K562 (cell line): ENCODE data around the gene ANKRD44. TPM values are rescaled to one million over a fixed set of nuclear protein-coding genes. Genes with fewer than 3 reads are reported as not detected.

Experiments
- ATAC-seq: fragments of 200-7000 bp; cut with Tn5 transposase; 3 replicates; pipeline ENCODE4 v1.9.1; 2020; ENCODE audit warnings: moderate library complexity
- BruUV-seq: library from RNA; stranded (reverse); fragments of 400-500 nt; replicated peaks from 2 replicates; lab custom pipeline; 2021; lab: Mats Ljungman, UMichigan
- CTCF ChIA-PET: fragments of 300-600 bp; formaldehyde crosslinking; extraction: SDS; loops from one replicate; lab custom pipeline; 2021; ENCODE audit warnings: low intra/inter-chr PET ratio; lab: Yijun Ruan, JAX
- POLR2A ChIA-PET: fragments of 300-600, 350-650 bp; sonication (Branson Sonifier 250); formaldehyde crosslinking; extraction: SDS; loops from one replicate; lab custom pipeline; 2021; ENCODE audit warnings: antibody characterized with exemption, inconsistent platforms; lab: Yijun Ruan, JAX
- DNase-seq, 4 experiments: peaks; one replicate each; pipeline versions ENCODE4 v3.0.0 to v3.0.0-alpha.2; 2011 to 2018; ENCODE audit warnings: low spot score in 3 of 4, mixed read lengths in 3 of 4; ENCODE audit errors: extremely low read depth in 1 of 4
- FAIRE-seq: peaks from 2 replicates; lab custom pipeline; 2011; peaks lifted over from hg19 to GRCh38; lab: Jason Lieb, UNC
- H2AFZ ChIP-seq: 2 replicates; pipeline ENCODE4 v1.6.0; 2011; ENCODE audit warnings: low read depth, low read length, control low read depth, inconsistent platforms
- H3K27ac ChIP-seq: fragments of 200-600 bp; 3 replicates; pipeline ENCODE4 v1.8.0; 2011; ENCODE audit warnings: low read depth, mild to moderate bottlenecking, control low read depth, inconsistent platforms, low read length, moderate library complexity, mixed read lengths; ENCODE audit errors: extremely low read depth
- H3K27me3 ChIP-seq, 2 experiments: fragments of 300-600 bp in 1 of 2; 2 replicates in 1 of 2; 3 replicates in 1 of 2; pipeline versions ENCODE4 v1.6.0 to v1.8.0; 2011; ENCODE audit warnings: inconsistent platforms in 2 of 2, low read length in 2 of 2, mild to moderate bottlenecking in 1 of 2, mixed read lengths in 1 of 2, moderate library complexity in 1 of 2; ENCODE audit not compliant: control insufficient read depth in 2 of 2, insufficient read depth in 2 of 2
- H3K36me3 ChIP-seq: fragments of 300-600 bp; 3 replicates; pipeline ENCODE4 v1.8.0; 2011; ENCODE audit warnings: mild to moderate bottlenecking, low read length, inconsistent platforms; ENCODE audit not compliant: control insufficient read depth, insufficient read depth
- H3K4me1 ChIP-seq, 2 experiments: fragments of 200-600 bp in 1 of 2; replicated peaks in 1 of 2; 2 replicates in 1 of 2; 3 replicates in 1 of 2; pipeline versions ENCODE4 v1.5.1 to v1.8.0; 2011; ENCODE audit warnings: inconsistent platforms in 2 of 2, low read length in 2 of 2, mild to moderate bottlenecking in 1 of 2, mixed read lengths in 1 of 2, moderate library complexity in 1 of 2; ENCODE audit not compliant: control insufficient read depth in 2 of 2, insufficient read depth in 2 of 2
- H3K4me2 ChIP-seq: 2 replicates; pipeline ENCODE4 v1.6.1; 2011; ENCODE audit warnings: low read length, control low read depth, inconsistent platforms, mixed read lengths; ENCODE audit not compliant: insufficient read depth
- H3K4me3 ChIP-seq: fragments of 200-600 bp; sonication (generic), shearing (Covaris generic); 2 replicates; pipeline ENCODE4 v1.5.1; 2016; ENCODE audit warnings: control low read depth, inconsistent platforms
- H3K79me2 ChIP-seq: fragments of 200-600 bp; 3 replicates; pipeline ENCODE4 v1.8.0; 2011; ENCODE audit warnings: low read length, inconsistent platforms; ENCODE audit not compliant: control insufficient read depth, insufficient read depth
- H3K9ac ChIP-seq, 2 experiments: 2 replicates each; pipeline versions ENCODE4 v1.6.0 to v1.6.1; 2011; ENCODE audit warnings: low read depth in 2 of 2, low read length in 2 of 2, control low read depth in 1 of 2, inconsistent platforms in 1 of 2, mild to moderate bottlenecking in 1 of 2, mixed read lengths in 1 of 2; ENCODE audit not compliant: insufficient read depth in 1 of 2
- H3K9me1 ChIP-seq: one replicate; pipeline ENCODE4 v1.6.0; 2011; ENCODE audit warnings: inconsistent platforms, mild to moderate bottlenecking, low read length, moderate library complexity; ENCODE audit not compliant: control insufficient read depth, insufficient read depth
- H3K9me3 ChIP-seq: replicated peaks from 2 replicates; pipeline ENCODE4 v1.5.1; 2011; ENCODE audit warnings: low read depth, low read length, inconsistent platforms; ENCODE audit not compliant: control insufficient read depth, insufficient read depth
- H4K20me1 ChIP-seq: replicated peaks from 2 replicates; pipeline ENCODE4 v1.6.1; 2011; ENCODE audit warnings: low read length, inconsistent platforms, mixed read lengths; ENCODE audit not compliant: control insufficient read depth, insufficient read depth
- ADNP ChIP-seq: fragments of 200-800 bp; sonication (Bioruptor generic); IDR thresholded peaks from 2 replicates; pipeline ENCODE4 v1.6.1; 2016; ENCODE audit warnings: missing genetic modification characterization, missing compliant biosample characterization
- BRD9 ChIP-seq: fragments of 450-650 bp; IDR thresholded peaks from 2 replicates; pipeline ENCODE4 v1.6.1; 2018; ENCODE audit warnings: low read depth; ENCODE audit not compliant: partially characterized antibody
- ETV5 ChIP-seq: sonication (generic); formaldehyde crosslinking; IDR thresholded peaks from 2 replicates; pipeline ENCODE4 v1.4.0; 2020; ENCODE audit warnings: low read depth, mild to moderate bottlenecking, missing genetic modification reagents
- GATAD2B ChIP-seq: fragments of 450-650 bp; IDR thresholded peaks from 2 replicates; pipeline ENCODE4 v1.6.1; 2017; ENCODE audit warnings: mild to moderate bottlenecking, borderline replicate concordance
- ILF3 ChIP-seq: fragments of 450-650 bp; IDR thresholded peaks from 2 replicates; pipeline ENCODE4 v1.6.1; 2018; ENCODE audit warnings: antibody characterized with exemption, mild to moderate bottlenecking, moderate library complexity, borderline replicate concordance
- NFATC3 ChIP-seq: fragments of 450-650 bp; IDR thresholded peaks from 2 replicates; pipeline ENCODE4 v1.6.1; 2017; ENCODE audit warnings: mild to moderate bottlenecking
- PML ChIP-seq: IDR thresholded peaks from 2 replicates; pipeline ENCODE4 v1.6.1; 2012; ENCODE audit warnings: low read length, inconsistent platforms
- RFX1 ChIP-seq: fragments of 450-650 bp; IDR thresholded peaks from 2 replicates; pipeline ENCODE4 v1.6.1; 2016; ENCODE audit warnings: mild to moderate bottlenecking, moderate library complexity
- SIN3A ChIP-seq, 2 experiments: fragments of 150-350 bp in 1 of 2; IDR thresholded peaks; 2 replicates each; pipeline ENCODE4 v1.6.1; 2011 to 2016; ENCODE audit warnings: borderline replicate concordance in 2 of 2, low read depth in 2 of 2, low read length in 2 of 2, mild to moderate bottlenecking in 2 of 2, moderate library complexity in 2 of 2; ENCODE audit not compliant: control insufficient read depth in 1 of 2
- ZFX ChIP-seq: sonication (generic); formaldehyde crosslinking; IDR thresholded peaks from 2 replicates; pipeline ENCODE4 v1.8.0; 2022; ENCODE audit warnings: mild to moderate bottlenecking, missing genetic modification reagents, moderate library complexity
- ZNF121 ChIP-seq: sonication (generic); formaldehyde crosslinking; conservative IDR thresholded peaks from 2 replicates; pipeline ENCODE4 v1.8.0; 2022; ENCODE audit warnings: missing genetic modification reagents
- ZNF3 ChIP-seq: fragments of 250-450 bp; sonication (Bioruptor Pico); IDR thresholded peaks from 2 replicates; pipeline ENCODE4 v1.5.0; 2021; ENCODE audit warnings: mild to moderate bottlenecking, moderate library complexity
- ZNF507 ChIP-seq: conservative IDR thresholded peaks from 2 replicates; pipeline ENCODE4 v1.6.1; 2017; ENCODE audit warnings: missing genetic modification characterization, missing compliant biosample characterization
- ZNF644 ChIP-seq: fragments of 200-800 bp; sonication (Bioruptor generic); IDR thresholded peaks from 2 replicates; pipeline ENCODE4 v1.6.1; 2016; ENCODE audit warnings: low read depth, missing genetic modification characterization, missing compliant biosample characterization
- WGBS: fragments of 100-300 bp; shearing (Covaris generic); methylation state at CpG from one replicate; pipeline ENCODE4 v1.1.6; 2016; ENCODE audit warnings: low coverage, mixed read lengths; ENCODE audit not compliant: insufficient coverage; ENCODE audit errors: missing lambda C conversion rate; 5-methylcytosine and 5-hydroxymethylcytosine counted together
- in situ Hi-C: fragments of 300-500 bp; cut with MboI; formaldehyde crosslinking; loops from 4 replicates; pipeline ENCODE4 v1.15.0; 2018; ENCODE audit warnings: inconsistent platforms, mixed read lengths
- intact Hi-C: fragments of 100-400 bp; cut with micrococcal nuclease; formaldehyde crosslinking; loops from 2 replicates; pipeline ENCODE4 v1.14.2; 2022
- polyA plus RNA-seq, 8 experiments: library from polyadenylated mRNA; depleted of rRNA in 4 of 8; stranded (reverse) in 5 of 8; unstranded in 3 of 8; fragments of >200 nt; fragmentation: Nextera tagmentation in 2 of 8; fragmentation: Illumina TruSeq in 1 of 8; extraction: Ambion mirVana in 2 of 8; extraction: Trizol in 1 of 8; gene quantifications; 2 replicates each; pipeline versions ENCODE4 v1.2.1 to v1.2.3, GENCODE V29; 2011 to 2014; ENCODE audit warnings: inconsistent platforms in 1 of 8, missing spikeins in 1 of 8
- total RNA-seq, 7 experiments: library from RNA; depleted of rRNA in 6 of 7; stranded (reverse); fragments of >200 nt in 6 of 7; fragmentation: Illumina TruSeq in 2 of 7; extraction: Trizol in 2 of 7; gene quantifications; 2 replicates each; pipeline versions ENCODE4 v1.2.1 to v1.2.3, GENCODE V29; 2011 to 2021; ENCODE audit warnings: low replicate concordance in 1 of 7
- TF ChIP-seq, protein P1 (sequence below): sonication (generic); formaldehyde crosslinking; IDR thresholded peaks from 2 replicates; pipeline ENCODE4 v1.8.1; 2022; ENCODE audit warnings: missing genetic modification reagents
- TF ChIP-seq, protein P2 (sequence below): fragments of 250-450 bp; sonication (Bioruptor Pico); IDR thresholded peaks from 2 replicates; pipeline ENCODE4 v1.8.0; 2021; ENCODE audit warnings: mild to moderate bottlenecking, moderate library complexity

The ANKRD44 gene
- total and polyA plus RNA-seq, 9 of the 15 experiments (the other 6 are each of a cell fraction or from before 2014, with no cell fraction given) = 0.03 to 0.64 (median 0.07) TPM; not detected in 3

DNA sequence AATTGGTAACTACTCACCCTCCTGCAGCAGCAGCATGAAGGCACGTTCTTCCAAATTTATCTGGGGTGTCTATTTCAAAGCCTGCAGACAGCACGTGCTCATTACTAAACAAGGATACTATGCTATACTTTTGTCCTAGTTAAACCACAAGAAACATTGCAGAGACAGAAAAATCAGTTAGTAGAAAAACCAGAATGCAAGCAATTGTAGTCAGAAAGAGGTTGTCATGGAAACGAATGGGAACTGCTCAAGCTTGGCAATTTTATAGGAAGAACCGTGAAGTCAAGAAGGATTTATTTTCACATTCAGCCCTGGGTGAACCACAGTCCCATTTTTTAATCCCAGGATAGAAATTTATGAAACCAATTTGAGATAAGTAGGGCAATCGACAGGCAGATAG, 221.9 kb downstream of the ANKRD44 start:
- 0% methylated on average over 5 of the region's 5 CpGs for WGBS
- Histone ChIP-seq H3K9ac (no peak overlapping the region), H3K36me3 (no peaks in the 10 kb centered on the region), H3K27ac (no peak overlapping the region), H3K9me3 (no peaks in the 10 kb centered on the region), H2AFZ (no peak overlapping the region), H3K9me1 (no peaks in the 10 kb centered on the region), H3K79me2 (no peaks in the 10 kb centered on the region)
- ATAC-seq (no peak), FAIRE-seq (no peak)
- BruUV-seq = no TSS peak
- in situ Hi-C loops = no loop called here
- TF ChIP-seq RFX1 (peak; percentile 57; the same call in 1 of the 2 replicates), ZNF3 (no peak)
- TF ChIP-seq, all 486 proteins: peak for 1
- H3K4me2 ChIP-seq = no peak overlapping the region
- intact Hi-C loops = no loop called here
- no peak overlapping the region for H3K4me3 ChIP-seq
- CTCF ChIA-PET = no interaction called here
- DNase-seq = no peak
- POLR2A ChIA-PET = no interaction called here
- peaks cover 0 to 5% of the 10 kb centered on the region in 2 experiments; a peak in 2 of 5 replicates for H3K27me3 ChIP-seq
- no peaks in the 10 kb centered on the region for H4K20me1 ChIP-seq
- H3K4me1 ChIP-seq = no peaks in the 10 kb centered on the region

DNA sequence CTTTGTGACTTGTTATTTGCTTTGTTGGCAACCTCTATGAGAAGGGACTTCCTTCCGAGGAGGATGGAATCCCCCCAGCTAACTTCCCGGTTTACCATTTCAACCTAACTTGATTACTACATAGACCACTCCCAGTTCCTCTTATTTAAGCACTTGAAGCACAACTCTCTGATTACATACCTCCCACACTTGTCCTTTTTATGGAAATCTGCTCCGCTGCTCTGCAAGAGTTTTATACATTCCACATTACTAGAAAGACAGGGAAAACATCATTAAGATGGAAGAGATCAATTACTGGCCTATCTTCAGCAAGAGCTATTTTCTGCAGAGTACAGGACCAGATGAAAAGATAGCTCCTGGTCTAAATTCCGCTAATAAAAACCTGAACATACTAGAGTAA, 224.1 kb downstream of the ANKRD44 start:
- Histone ChIP-seq H3K9ac (no peak overlapping the region), H4K20me1 (no peaks in the 10 kb centered on the region), H3K79me2 (no peaks in the 10 kb centered on the region), H3K36me3 (no peaks in the 10 kb centered on the region), H3K4me3 (no peak overlapping the region), H2AFZ (no peak overlapping the region), H3K27ac (no peak overlapping the region), H3K9me1 (no peaks in the 10 kb centered on the region), H3K4me1 (no peaks in the 10 kb centered on the region), H3K4me2 (no peak overlapping the region), H3K9me3 (no peaks in the 10 kb centered on the region), H3K27me3 (peaks cover 0 to 5% of the 10 kb centered on the region in 2 experiments; a peak in 2 of 5 replicates)
- ChIA-PET CTCF (no interaction called here), POLR2A (no interaction called here)
- BruUV-seq = no TSS peak
- intact Hi-C loops = no loop called here
- in situ Hi-C loops = no loop called here
- DNase-seq (no peak), ATAC-seq (no peak), FAIRE-seq (no peak)
- WGBS = 8% methylated on average over 3 of the region's 4 CpGs
- TF ChIP-seq ZFX (CRISPR knock-in tag) (no peak), GATAD2B (no peak), ZNF507 (tag) (no peak), ILF3 (no peak), SIN3A (IDR thresholded peaks at IDR 0.05; ENCODE audit: borderline replicate concordance in 2 of 2, control insufficient read depth in 1 of 2, low read depth in 2 of 2, low read length in 2 of 2) (no peak), ADNP (tag) (no peak), ZNF121 (CRISPR knock-in tag) (no peak), NFATC3 (no peak), PML (no peak), ETV5 (CRISPR knock-in tag) (no peak), ZNF644 (tag) (no peak), BRD9 (no peak)
- TF ChIP-seq, protein P1, sequence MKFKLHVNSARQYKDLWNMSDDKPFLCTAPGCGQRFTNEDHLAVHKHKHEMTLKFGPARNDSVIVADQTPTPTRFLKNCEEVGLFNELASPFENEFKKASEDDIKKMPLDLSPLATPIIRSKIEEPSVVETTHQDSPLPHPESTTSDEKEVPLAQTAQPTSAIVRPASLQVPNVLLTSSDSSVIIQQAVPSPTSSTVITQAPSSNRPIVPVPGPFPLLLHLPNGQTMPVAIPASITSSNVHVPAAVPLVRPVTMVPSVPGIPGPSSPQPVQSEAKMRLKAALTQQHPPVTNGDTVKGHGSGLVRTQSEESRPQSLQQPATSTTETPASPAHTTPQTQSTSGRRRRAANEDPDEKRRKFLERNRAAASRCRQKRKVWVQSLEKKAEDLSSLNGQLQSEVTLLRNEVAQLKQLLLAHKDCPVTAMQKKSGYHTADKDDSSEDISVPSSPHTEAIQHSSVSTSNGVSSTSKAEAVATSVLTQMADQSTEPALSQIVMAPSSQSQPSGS = no peak
- TF ChIP-seq, protein P2, sequence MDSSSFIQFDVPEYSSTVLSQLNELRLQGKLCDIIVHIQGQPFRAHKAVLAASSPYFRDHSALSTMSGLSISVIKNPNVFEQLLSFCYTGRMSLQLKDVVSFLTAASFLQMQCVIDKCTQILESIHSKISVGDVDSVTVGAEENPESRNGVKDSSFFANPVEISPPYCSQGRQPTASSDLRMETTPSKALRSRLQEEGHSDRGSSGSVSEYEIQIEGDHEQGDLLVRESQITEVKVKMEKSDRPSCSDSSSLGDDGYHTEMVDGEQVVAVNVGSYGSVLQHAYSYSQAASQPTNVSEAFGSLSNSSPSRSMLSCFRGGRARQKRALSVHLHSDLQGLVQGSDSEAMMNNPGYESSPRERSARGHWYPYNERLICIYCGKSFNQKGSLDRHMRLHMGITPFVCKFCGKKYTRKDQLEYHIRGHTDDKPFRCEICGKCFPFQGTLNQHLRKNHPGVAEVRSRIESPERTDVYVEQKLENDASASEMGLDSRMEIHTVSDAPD = no peak
